Measurements from ENCODE around the gene MYLK. TPM values are rescaled to one million over a fixed set of nuclear protein-coding genes. Genes with fewer than 3 reads are reported as not detected.

MYLK gene
- total and polyA plus RNA-seq, 10 of the 15 experiments (the other 5 are each of a cell fraction or from before 2014, with no cell fraction given) = 0.04 to 1.6 (median 0.42) TPM; not detected in 1

- Histone ChIP-seq H3K27me3 (replicated peaks in 1 of 2; ENCODE audit: control insufficient read depth in 2 of 2, insufficient read depth in 2 of 2, low read length in 1 of 2) (no peaks in the 10 kb centered on the region), H3K4me1 (ENCODE audit: control insufficient read depth, insufficient read depth, low read length) (no peaks in the 10 kb centered on the region), H3K36me3 (ENCODE audit: control insufficient read depth in 2 of 2, insufficient read depth in 2 of 2, low read length in 1 of 2) (no peaks in the 10 kb centered on the region), H3K4me2 (ENCODE audit: control insufficient read depth, insufficient read depth) (no peak overlapping the region), H3K4me3 (no peak overlapping the region), H2AFZ (ENCODE audit: control insufficient read depth, low read depth, low read length) (no peak overlapping the region), H4K20me1 (ENCODE audit: control insufficient read depth, insufficient read depth) (no peaks in the 10 kb centered on the region), H3K9me3 (replicated peaks; ENCODE audit: control insufficient read depth, insufficient read depth, low read length) (no peaks in the 10 kb centered on the region), H3K9ac (ENCODE audit: control insufficient read depth, insufficient read depth, low read length) (no peak overlapping the region), H3K27ac (ENCODE audit: control insufficient read depth, insufficient read depth) (no peak overlapping the region), H3K79me2 (ENCODE audit: control insufficient read depth, insufficient read depth, low read length) (no peaks in the 10 kb centered on the region)
- POLR2A ChIA-PET = no interaction called here
- BruUV-seq (replicated peaks) = no TSS peak
- CTCF ChIA-PET = interaction anchor here (1.2 to 3.4 kb wide), 3 partner anchors 65 to 77 kb away, joined by 4 to 17 read pairs (median 6); no protein-coding TSS in a partner anchor
- in situ Hi-C loops (cut with MboI) = loop anchor here (5.0 kb wide), 1 partner anchor 76 kb away; no protein-coding TSS in a partner anchor
- WGBS (ENCODE audit: insufficient coverage, insufficient replicate concordance, low lambda C conversion rate, missing lambda C conversion rate) = 17% methylated on average over 5 of the region's 5 CpGs
- no peak for DNase-seq (ENCODE audit: low read depth, low spot score)
- SMC1A ChIA-PET (ENCODE audit: uncharacterized antibody, unreplicated experiment) = interaction anchor here (1.1 kb wide), 1 partner anchor 75 kb away, joined by 3 read pairs; no protein-coding TSS in a partner anchor
- RAD21 ChIA-PET (ENCODE audit: unreplicated experiment) = no interaction called here
- no peak for FAIRE-seq
- no peak for ATAC-seq
- intact Hi-C loops (cut with micrococcal nuclease; ENCODE audit: unreplicated experiment) = no loop called here
- TF ChIP-seq BRCA1 (IDR thresholded peaks at IDR 0.05; ENCODE audit: low read depth, low read length) = no peak
- TF ChIP-seq SUZ12 (IDR thresholded peaks at IDR 0.05; ENCODE audit: unreplicated experiment) = no peak
- no peak for TF ChIP-seq ZNF24 (IDR thresholded peaks at IDR 0.05)
- TF ChIP-seq SMARCA5 (IDR thresholded peaks at IDR 0.05) = no peak
- no peak for TF ChIP-seq IRF5 (IDR thresholded peaks at IDR 0.05; ENCODE audit: borderline replicate concordance)
- no peak for TF ChIP-seq REST (IDR thresholded peaks at IDR 0.05; ENCODE audit: low read depth, low read length)
- no peak for TF ChIP-seq ATF7 (IDR thresholded peaks at IDR 0.05; ENCODE audit: low read depth)
- no peak for TF ChIP-seq ZBED1 (IDR thresholded peaks at IDR 0.05; ENCODE audit: borderline replicate concordance)
- TF ChIP-seq GATAD2B (conservative IDR thresholded peaks at IDR 0.05; ENCODE audit: low read depth) = no peak
- no peak for TF ChIP-seq NKRF (conservative IDR thresholded peaks at IDR 0.05)
- TF ChIP-seq CUX1 (IDR thresholded peaks at IDR 0.05; ENCODE audit: insufficient replicate concordance, low read depth, low read length) = no peak
- no peak for TF ChIP-seq BCL11A (IDR thresholded peaks at IDR 0.05; ENCODE audit: low read depth, low read length)
- no peak for TF ChIP-seq NRF1 (conservative IDR thresholded peaks at IDR 0.05; ENCODE audit: low read depth, low read length)
These were observed 166.0 kb downstream of the MYLK start for GRCh38 chr3:123718108-123718507.
